Measurements from ENCODE around the gene DNHD1.

Gene DNHD1

DNA sequence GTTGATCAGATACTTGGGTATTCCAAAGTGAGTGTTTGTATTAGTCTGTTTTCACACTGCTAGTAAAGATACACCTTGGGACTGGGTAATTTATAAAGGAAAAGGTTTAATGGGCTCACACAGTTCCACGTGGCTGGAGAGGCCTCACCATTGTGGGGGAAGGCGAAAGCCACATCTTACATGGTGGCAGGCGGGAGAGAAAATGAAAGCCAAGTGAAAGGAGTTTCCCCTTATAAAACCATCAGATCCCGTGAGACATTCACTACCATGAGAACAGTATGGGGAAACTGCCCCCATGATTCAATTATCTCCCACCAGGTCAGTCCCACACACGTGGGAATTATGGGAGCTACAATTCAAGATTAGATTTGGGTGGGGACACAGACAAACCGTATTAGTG lies 8.7 kb upstream of the DNHD1 start:
- TF ChIP-seq, protein P1, sequence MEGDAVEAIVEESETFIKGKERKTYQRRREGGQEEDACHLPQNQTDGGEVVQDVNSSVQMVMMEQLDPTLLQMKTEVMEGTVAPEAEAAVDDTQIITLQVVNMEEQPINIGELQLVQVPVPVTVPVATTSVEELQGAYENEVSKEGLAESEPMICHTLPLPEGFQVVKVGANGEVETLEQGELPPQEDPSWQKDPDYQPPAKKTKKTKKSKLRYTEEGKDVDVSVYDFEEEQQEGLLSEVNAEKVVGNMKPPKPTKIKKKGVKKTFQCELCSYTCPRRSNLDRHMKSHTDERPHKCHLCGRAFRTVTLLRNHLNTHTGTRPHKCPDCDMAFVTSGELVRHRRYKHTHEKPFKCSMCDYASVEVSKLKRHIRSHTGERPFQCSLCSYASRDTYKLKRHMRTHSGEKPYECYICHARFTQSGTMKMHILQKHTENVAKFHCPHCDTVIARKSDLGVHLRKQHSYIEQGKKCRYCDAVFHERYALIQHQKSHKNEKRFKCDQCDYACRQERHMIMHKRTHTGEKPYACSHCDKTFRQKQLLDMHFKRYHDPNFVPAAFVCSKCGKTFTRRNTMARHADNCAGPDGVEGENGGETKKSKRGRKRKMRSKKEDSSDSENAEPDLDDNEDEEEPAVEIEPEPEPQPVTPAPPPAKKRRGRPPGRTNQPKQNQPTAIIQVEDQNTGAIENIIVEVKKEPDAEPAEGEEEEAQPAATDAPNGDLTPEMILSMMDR (IDR thresholded peaks at IDR 0.05; ENCODE audit: low read depth, low read length), result no peak

DNA sequence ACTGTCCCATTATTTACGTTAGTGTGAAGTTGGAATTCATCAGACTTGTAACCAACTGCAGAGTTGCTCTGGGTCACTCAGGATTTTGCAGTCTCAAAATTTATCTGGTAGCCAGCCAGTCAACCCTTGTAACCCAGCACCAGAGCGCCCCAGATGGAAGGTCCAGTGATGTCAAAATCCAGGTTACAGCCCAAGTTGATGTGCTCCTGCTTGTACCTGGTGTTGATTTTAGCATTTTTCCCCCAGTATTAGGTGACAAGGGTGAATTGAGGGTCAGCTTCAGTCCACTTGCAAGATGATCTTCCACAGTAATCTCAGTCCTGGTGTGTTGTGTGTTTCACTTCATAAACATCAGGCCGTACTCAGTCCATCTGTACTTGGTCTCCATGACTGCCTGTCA lies 8.3 kb upstream of the DNHD1 start:
- TF ChIP-seq, protein P1 (IDR thresholded peaks at IDR 0.05; ENCODE audit: low read depth, low read length), result no peak

More for the DNA sequence above, 8.7 kb upstream of the DNHD1 start:
- no peak for DNase-seq (ENCODE audit: extremely low read depth, low read depth)

DNA sequence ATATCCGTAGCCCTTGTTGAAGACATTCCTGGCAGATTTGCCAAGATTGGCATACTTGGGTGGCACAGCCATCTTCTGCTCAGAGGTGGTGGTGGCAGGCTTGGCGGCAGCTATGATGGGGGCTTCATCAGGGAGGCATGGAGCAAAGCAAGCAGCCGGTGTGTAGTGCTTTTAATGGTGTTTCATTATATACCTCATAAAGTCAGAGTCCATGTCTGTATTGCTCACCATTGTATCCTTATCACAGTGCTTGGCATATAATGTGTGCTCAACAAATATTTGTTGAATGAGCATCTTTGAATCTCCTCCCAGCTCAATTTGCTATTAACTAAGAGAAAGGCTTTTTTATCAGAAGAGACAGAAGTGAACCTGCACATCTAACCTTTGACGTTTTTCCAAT lies 7.8 kb upstream of the DNHD1 start:
- DNase-seq (ENCODE audit: extremely low read depth, low read depth), result no peak
- TF ChIP-seq, protein P1 (IDR thresholded peaks at IDR 0.05; ENCODE audit: low read depth, low read length), result no peak

More for the DNA sequence above, 8.3 kb upstream of the DNHD1 start:
- no peak for DNase-seq (ENCODE audit: extremely low read depth, low read depth)

DNA sequence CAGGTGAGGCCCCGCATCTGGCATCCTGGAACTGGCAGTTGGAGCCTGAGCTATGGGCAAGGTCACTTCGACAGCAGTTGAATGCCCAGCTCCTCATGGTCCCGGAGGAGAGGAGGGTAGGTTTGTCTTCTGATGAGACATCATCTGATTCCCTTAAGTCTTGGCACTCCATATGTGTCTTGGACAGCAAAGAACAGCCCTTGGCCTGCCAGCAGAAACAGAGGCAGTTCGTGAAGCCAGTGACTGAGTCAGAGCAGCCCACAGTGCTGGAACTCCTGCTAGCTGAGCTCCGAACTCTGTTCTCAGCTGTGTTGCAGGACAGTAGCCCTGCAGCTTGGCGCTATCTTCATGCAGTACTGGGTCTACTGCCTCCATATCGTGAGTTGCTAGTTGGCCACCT lies 1.0 kb downstream of the DNHD1 start:
- TF ChIP-seq, protein P1 (IDR thresholded peaks at IDR 0.05; ENCODE audit: low read depth, low read length), result no peak
- DNase-seq (ENCODE audit: extremely low read depth, low read depth), result no peak

DNA sequence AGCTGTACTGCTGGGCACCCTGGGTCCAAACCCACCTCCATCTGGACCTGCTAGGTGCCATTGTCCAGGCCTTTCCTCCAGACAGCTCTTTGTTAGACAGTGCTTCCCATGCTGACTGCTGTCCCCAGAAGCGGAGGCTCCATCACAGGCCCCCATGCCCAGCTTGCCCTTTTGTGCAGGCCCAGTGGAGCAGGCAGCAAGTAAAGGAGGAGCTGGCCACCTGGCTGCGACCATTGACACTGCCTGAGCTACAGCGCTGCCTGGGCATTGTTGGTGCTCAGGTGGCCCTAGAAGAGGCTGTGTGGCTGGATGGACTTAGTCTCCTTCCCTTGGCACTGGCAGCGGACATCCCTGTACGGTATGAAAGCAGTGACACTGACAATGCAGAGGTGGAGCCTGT lies 1.5 kb downstream of the DNHD1 start:
- DNase-seq (ENCODE audit: extremely low read depth, low read depth), result no peak
- TF ChIP-seq, protein P1 (IDR thresholded peaks at IDR 0.05; ENCODE audit: low read depth, low read length), result no peak

DNA sequence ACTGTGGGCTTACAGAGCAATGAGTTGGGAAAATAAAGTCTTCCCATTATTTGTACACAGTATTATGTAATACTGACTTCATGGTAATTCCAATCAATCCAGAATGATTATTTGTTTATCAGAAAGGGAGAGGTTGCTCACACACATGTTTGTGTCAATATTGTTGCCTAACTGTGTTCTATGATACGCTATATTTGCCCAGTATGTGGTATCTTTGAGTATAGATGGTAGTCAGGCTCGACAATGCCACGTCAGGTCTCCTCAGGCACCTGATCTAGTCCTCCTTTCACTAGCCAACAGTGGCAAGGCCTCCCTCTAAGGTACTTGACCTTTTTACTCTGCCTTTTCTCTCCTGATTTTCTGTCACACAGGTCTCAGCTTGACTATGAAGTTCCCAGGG lies 5.3 kb downstream of the DNHD1 start:
- TF ChIP-seq, protein P1 (IDR thresholded peaks at IDR 0.05; ENCODE audit: low read depth, low read length), result no peak
- DNase-seq (ENCODE audit: extremely low read depth, low read depth), result no peak

DNA sequence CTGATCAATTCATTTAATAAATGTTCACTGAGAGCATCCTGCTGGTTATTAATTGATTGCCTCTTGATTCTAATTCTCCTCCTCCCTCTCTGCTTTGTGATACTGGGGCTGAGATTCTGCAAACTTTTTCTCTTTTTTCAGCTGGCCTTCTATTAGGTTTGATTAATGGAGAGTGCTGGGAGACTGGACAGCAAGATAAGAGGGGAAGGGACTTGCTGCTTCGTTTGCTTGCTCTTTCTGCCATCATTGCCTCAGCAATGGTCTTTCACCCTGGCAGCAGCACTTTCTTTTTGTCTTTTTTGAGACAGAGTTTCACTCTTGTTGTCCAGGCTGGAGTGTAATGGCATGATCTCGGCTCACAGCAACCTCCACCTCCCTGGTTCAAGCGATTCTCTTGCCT lies 7.1 kb downstream of the DNHD1 start:
- no peak for DNase-seq (ENCODE audit: extremely low read depth, low read depth)
- TF ChIP-seq, protein P1 (IDR thresholded peaks at IDR 0.05; ENCODE audit: low read depth, low read length), result no peak
